K562 (cell line): ENCODE measurements around the gene KCNK1. TPM values are rescaled to one million over a fixed set of nuclear protein-coding genes. Genes with fewer than 3 reads are reported as not detected.

ENCODE experiments used
- ARNT ChIP-seq, 2 experiments: fragments of 450-650 bp; IDR thresholded peaks; 2 replicates each; pipeline ENCODE4 v1.6.1; 2016; ENCODE audit warnings: mild to moderate bottlenecking in 1 of 2
- CSDE1 ChIP-seq, 2 experiments: fragments of 450-650 bp; IDR thresholded peaks; 2 replicates each; pipeline ENCODE4 v1.6.1; 2016; ENCODE audit warnings: mild to moderate bottlenecking in 1 of 2
- ELF1 ChIP-seq: fragments of 200-800 bp; sonication (Bioruptor generic); IDR thresholded peaks from 2 replicates; pipeline ENCODE4 v1.6.1; 2016; ENCODE audit warnings: missing genetic modification characterization, missing compliant biosample characterization
- HDAC1 ChIP-seq, 2 experiments: fragments of 450-650 bp; IDR thresholded peaks; 2 replicates each; pipeline ENCODE4 v1.6.1; 2016 to 2017; ENCODE audit warnings: inconsistent platforms in 1 of 2, mild to moderate bottlenecking in 1 of 2, moderate library complexity in 1 of 2
- HDAC8 ChIP-seq: fragments of 450-650 bp; IDR thresholded peaks from 2 replicates; pipeline ENCODE4 v1.6.1; 2016; ENCODE audit warnings: mild to moderate bottlenecking, missing genetic modification characterization, moderate library complexity, missing compliant biosample characterization
- KLF1 ChIP-seq: fragments of 450-650 bp; IDR thresholded peaks from 2 replicates; pipeline ENCODE4 v1.6.1; 2016; ENCODE audit warnings: missing genetic modification characterization, missing compliant biosample characterization
- LEF1 ChIP-seq: fragments of 450-650 bp; IDR thresholded peaks from 2 replicates; pipeline ENCODE4 v1.6.1; 2016; ENCODE audit warnings: mild to moderate bottlenecking
- NFE2L1 ChIP-seq: fragments of 450-650 bp; IDR thresholded peaks from 2 replicates; pipeline ENCODE4 v1.6.1; 2016; ENCODE audit warnings: missing genetic modification characterization, low read depth, mild to moderate bottlenecking, missing compliant biosample characterization, moderate library complexity, borderline replicate concordance
- OTX1 ChIP-seq: fragments of 450-650 bp; formaldehyde crosslinking; IDR thresholded peaks from 2 replicates; pipeline ENCODE4 v1.4.0; 2022; ENCODE audit warnings: mild to moderate bottlenecking
- RBM39 ChIP-seq: fragments of 200-400 bp; formaldehyde crosslinking; optimal IDR thresholded peaks from 2 replicates; pipeline ENCODE3; 2018; ENCODE audit warnings: low read depth, low read length
- SRF ChIP-seq, 2 experiments: fragments of 250-450, 450-650 bp in 1 of 2; sonication (Bioruptor Pico) in 1 of 2; sonication (generic) in 1 of 2; formaldehyde crosslinking; IDR thresholded peaks; 2 replicates each; pipeline versions ENCODE4 v1.5.0 to v1.5.1; 2020 to 2022; ENCODE audit warnings: mild to moderate bottlenecking in 1 of 2, missing genetic modification reagents in 1 of 2
- STAT5A ChIP-seq: IDR thresholded peaks from 2 replicates; pipeline ENCODE4 v1.6.1; 2012; ENCODE audit warnings: low read length, inconsistent platforms, borderline replicate concordance
- TAF9B ChIP-seq: fragments of 450-650 bp; IDR thresholded peaks from 2 replicates; pipeline ENCODE4 v1.6.1; 2018; ENCODE audit warnings: mild to moderate bottlenecking; ENCODE audit not compliant: partially characterized antibody
- TEAD4 ChIP-seq, 2 experiments: sonication (generic) in 1 of 2; formaldehyde crosslinking in 1 of 2; IDR thresholded peaks; 2 replicates each; pipeline versions ENCODE4 v1.6.1 to v1.8.0; 2012 to 2022; ENCODE audit warnings: borderline replicate concordance in 1 of 2, inconsistent platforms in 1 of 2, low read length in 1 of 2, mild to moderate bottlenecking in 1 of 2, missing genetic modification reagents in 1 of 2
- ZNF311 ChIP-seq: fragments of 250-450 bp; sonication (Bioruptor Pico); IDR thresholded peaks from 2 replicates; pipeline ENCODE4 v1.4.0; 2020; ENCODE audit warnings: mild to moderate bottlenecking, moderate library complexity
- polyA plus RNA-seq, 8 experiments: library from polyadenylated mRNA; depleted of rRNA in 4 of 8; stranded (reverse) in 5 of 8; unstranded in 3 of 8; fragments of >200 nt; fragmentation: Nextera tagmentation in 2 of 8; fragmentation: Illumina TruSeq in 1 of 8; extraction: Ambion mirVana in 2 of 8; extraction: Trizol in 1 of 8; gene quantifications; 2 replicates each; pipeline versions ENCODE4 v1.2.1 to v1.2.3, GENCODE V29; 2011 to 2014; ENCODE audit warnings: inconsistent platforms in 1 of 8, missing spikeins in 1 of 8
- total RNA-seq, 7 experiments: library from RNA; depleted of rRNA in 6 of 7; stranded (reverse); fragments of >200 nt in 6 of 7; fragmentation: Illumina TruSeq in 2 of 7; extraction: Trizol in 2 of 7; gene quantifications; 2 replicates each; pipeline versions ENCODE4 v1.2.1 to v1.2.3, GENCODE V29; 2011 to 2021; ENCODE audit warnings: low replicate concordance in 1 of 7
- TF ChIP-seq, protein P1 (sequence below): sonication (generic); formaldehyde crosslinking; IDR thresholded peaks from 2 replicates; pipeline ENCODE4 v1.8.1; 2023; ENCODE audit warnings: missing genetic modification reagents, mild to moderate bottlenecking, borderline replicate concordance
- TF ChIP-seq, protein P2 (sequence below): sonication (generic); formaldehyde crosslinking; IDR thresholded peaks from 2 replicates; pipeline ENCODE4 v1.8.0; 2023; ENCODE audit warnings: mild to moderate bottlenecking, missing genetic modification reagents
- TF ChIP-seq, protein P3 (sequence below): fragments of 450-650 bp; IDR thresholded peaks from one replicate; pipeline ENCODE4 v1.6.1; 2018; ENCODE audit warnings: mild to moderate bottlenecking, moderate library complexity; ENCODE audit not compliant: partially characterized antibody

Gene KCNK1
- total and polyA plus RNA-seq, 9 of the 15 experiments (the other 6 are each of a cell fraction or from before 2014, with no cell fraction given): 3.1 to 22.7 (median 6.0) TPM

DNA sequence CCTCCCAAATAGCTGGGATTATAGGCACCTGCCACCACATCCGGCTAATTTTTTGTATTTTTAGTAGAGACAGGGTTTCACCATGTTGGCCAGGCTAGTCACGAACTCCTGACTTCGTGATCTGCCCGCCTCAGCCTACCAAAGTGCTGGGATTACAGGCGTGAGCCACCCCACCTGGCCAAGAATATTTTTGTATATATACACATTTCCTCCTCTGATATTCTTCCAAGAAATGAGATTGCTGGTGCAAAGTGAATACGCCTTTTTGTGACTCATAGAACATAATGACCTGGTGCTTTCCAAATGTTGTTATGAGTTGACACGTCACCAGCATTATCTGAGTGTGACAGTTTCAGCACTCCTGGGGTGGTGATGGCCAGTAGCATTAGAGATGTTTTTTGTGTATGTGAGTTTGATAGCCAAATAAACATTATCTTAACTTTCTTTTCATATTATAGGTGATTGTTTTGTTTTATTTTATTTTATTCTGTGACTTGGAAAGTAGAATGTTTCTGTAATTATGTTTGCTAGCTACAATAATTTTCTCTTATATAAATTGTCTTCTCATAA is 54.9 kb downstream of the KCNK1 start (continued):
- TF ChIP-seq SRF (CRISPR knock-in tag; IDR thresholded peaks at IDR 0.05): no peak
- peak in 1 of 2 experiments; percentile 24; a peak in 1 of 4 replicates for TF ChIP-seq ARNT (IDR thresholded peaks at IDR 0.05)
- 0 out of 2 replicates have a peak, but pooled peaks have one; percentile 24 for TF ChIP-seq KLF1
- no peak for TF ChIP-seq ELF1 (tag)
- TF ChIP-seq, protein P1, sequence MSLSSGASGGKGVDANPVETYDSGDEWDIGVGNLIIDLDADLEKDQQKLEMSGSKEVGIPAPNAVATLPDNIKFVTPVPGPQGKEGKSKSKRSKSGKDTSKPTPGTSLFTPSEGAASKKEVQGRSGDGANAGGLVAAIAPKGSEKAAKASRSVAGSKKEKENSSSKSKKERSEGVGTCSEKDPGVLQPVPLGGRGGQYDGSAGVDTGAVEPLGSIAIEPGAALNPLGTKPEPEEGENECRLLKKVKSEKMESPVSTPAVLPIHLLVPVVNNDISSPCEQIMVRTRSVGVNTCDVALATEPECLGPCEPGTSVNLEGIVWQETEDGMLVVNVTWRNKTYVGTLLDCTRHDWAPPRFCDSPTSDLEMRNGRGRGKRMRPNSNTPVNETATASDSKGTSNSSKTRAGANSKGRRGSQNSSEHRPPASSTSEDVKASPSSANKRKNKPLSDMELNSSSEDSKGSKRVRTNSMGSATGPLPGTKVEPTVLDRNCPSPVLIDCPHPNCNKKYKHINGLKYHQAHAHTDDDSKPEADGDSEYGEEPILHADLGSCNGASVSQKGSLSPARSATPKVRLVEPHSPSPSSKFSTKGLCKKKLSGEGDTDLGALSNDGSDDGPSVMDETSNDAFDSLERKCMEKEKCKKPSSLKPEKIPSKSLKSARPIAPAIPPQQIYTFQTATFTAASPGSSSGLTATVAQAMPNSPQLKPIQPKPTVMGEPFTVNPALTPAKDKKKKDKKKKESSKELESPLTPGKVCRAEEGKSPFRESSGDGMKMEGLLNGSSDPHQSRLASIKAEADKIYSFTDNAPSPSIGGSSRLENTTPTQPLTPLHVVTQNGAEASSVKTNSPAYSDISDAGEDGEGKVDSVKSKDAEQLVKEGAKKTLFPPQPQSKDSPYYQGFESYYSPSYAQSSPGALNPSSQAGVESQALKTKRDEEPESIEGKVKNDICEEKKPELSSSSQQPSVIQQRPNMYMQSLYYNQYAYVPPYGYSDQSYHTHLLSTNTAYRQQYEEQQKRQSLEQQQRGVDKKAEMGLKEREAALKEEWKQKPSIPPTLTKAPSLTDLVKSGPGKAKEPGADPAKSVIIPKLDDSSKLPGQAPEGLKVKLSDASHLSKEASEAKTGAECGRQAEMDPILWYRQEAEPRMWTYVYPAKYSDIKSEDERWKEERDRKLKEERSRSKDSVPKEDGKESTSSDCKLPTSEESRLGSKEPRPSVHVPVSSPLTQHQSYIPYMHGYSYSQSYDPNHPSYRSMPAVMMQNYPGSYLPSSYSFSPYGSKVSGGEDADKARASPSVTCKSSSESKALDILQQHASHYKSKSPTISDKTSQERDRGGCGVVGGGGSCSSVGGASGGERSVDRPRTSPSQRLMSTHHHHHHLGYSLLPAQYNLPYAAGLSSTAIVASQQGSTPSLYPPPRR (CRISPR knock-in tag): no peak
- TF ChIP-seq LEF1: peak; percentile 84
- TF ChIP-seq, protein P2, sequence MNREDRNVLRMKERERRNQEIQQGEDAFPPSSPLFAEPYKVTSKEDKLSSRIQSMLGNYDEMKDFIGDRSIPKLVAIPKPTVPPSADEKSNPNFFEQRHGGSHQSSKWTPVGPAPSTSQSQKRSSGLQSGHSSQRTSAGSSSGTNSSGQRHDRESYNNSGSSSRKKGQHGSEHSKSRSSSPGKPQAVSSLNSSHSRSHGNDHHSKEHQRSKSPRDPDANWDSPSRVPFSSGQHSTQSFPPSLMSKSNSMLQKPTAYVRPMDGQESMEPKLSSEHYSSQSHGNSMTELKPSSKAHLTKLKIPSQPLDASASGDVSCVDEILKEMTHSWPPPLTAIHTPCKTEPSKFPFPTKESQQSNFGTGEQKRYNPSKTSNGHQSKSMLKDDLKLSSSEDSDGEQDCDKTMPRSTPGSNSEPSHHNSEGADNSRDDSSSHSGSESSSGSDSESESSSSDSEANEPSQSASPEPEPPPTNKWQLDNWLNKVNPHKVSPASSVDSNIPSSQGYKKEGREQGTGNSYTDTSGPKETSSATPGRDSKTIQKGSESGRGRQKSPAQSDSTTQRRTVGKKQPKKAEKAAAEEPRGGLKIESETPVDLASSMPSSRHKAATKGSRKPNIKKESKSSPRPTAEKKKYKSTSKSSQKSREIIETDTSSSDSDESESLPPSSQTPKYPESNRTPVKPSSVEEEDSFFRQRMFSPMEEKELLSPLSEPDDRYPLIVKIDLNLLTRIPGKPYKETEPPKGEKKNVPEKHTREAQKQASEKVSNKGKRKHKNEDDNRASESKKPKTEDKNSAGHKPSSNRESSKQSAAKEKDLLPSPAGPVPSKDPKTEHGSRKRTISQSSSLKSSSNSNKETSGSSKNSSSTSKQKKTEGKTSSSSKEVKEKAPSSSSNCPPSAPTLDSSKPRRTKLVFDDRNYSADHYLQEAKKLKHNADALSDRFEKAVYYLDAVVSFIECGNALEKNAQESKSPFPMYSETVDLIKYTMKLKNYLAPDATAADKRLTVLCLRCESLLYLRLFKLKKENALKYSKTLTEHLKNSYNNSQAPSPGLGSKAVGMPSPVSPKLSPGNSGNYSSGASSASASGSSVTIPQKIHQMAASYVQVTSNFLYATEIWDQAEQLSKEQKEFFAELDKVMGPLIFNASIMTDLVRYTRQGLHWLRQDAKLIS (CRISPR knock-in tag): no peak
- no peak for TF ChIP-seq OTX1 (CRISPR knock-in tag)
- TF ChIP-seq, protein P3, sequence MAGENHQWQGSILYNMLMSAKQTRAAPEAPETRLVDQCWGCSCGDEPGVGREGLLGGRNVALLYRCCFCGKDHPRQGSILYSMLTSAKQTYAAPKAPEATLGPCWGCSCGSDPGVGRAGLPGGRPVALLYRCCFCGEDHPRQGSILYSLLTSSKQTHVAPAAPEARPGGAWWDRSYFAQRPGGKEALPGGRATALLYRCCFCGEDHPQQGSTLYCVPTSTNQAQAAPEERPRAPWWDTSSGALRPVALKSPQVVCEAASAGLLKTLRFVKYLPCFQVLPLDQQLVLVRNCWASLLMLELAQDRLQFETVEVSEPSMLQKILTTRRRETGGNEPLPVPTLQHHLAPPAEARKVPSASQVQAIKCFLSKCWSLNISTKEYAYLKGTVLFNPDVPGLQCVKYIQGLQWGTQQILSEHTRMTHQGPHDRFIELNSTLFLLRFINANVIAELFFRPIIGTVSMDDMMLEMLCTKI: no peak
- no peak for TF ChIP-seq NFE2L1
- peak; percentile 90 for TF ChIP-seq TEAD4 (IDR thresholded peaks at IDR 0.05; ENCODE audit: low read length)
- TF ChIP-seq TEAD4 (CRISPR knock-in tag; IDR thresholded peaks at IDR 0.05; ENCODE audit: borderline replicate concordance): no peak
- no peak for TF ChIP-seq HDAC8 (tag)
- TF ChIP-seq HDAC1 (IDR thresholded peaks at IDR 0.05): peak in 1 of 2 experiments; percentile 70; a peak in 2 of 4 replicates
- TF ChIP-seq CSDE1 (IDR thresholded peaks at IDR 0.05): no peak
- peak; percentile 96 for TF ChIP-seq STAT5A
- no peak for TF ChIP-seq RBM39
- peak; percentile 76 for TF ChIP-seq TAF9B
- TF ChIP-seq ZNF311 (CRISPR knock-in tag): no peak
